ENCODE measurements around the gene CCDC80. TPM values are rescaled to one million over a fixed set of nuclear protein-coding genes. Genes with fewer than 3 reads are reported as not detected.

Gene CCDC80
- total RNA-seq, 1 experiment from 2014 or later, result 50.9 TPM

Other genes with a start within 250 kb of the CCDC80 start
- not detected in 2 replicates for gene BTLA, start 141.7 kb downstream of the CCDC80 start, total RNA-seq (2014; rRNA removed; shearing (Covaris generic))
- gene ATG3, start 79.2 kb downstream of the CCDC80 start, total RNA-seq (2014; rRNA removed; shearing (Covaris generic)), result 147 and 159 TPM in 2 replicates
- gene SLC35A5, start 79.1 kb downstream of the CCDC80 start, total RNA-seq (2014; rRNA removed; shearing (Covaris generic)), result 27.5 and 44.2 TPM in 2 replicates
- gene CD200R1L, start 205.7 kb upstream of the CCDC80 start, total RNA-seq (2014; rRNA removed; shearing (Covaris generic)), result not detected in 2 replicates

All from HT1080 (cell line).